Erythroblast (primary cell): ENCODE measurements around the gene VSTM2B.

Experiments used
- GATA1 ChIP-seq: IDR thresholded peaks from 2 replicates; pipeline ENCODE4 v1.6.1; 2011; ENCODE audit warnings: low read depth, mild to moderate bottlenecking, control low read depth, low read length, moderate library complexity
- POLR2A ChIP-seq: IDR thresholded peaks from 2 replicates; pipeline ENCODE4 v1.6.1; 2011; ENCODE audit warnings: mild to moderate bottlenecking, low read length

DNA sequence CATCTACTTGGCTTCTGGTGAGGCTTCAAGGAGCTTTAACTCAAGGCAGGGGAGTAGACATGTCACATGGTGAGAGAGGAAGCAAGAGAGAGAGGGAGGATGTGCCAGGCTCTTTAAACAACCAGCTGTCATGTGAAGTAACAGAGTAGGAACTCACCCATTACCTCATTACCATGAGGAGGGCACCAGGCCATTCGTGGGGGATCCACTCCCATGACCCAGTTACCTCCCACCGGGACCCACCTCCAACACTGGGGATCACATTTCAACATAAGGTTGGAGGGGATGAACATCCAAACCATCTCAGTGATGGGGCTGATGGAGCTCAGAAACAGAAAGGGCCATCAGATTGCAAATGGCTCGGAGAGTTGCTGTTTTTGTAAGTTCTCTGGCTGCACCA, 12.9 kb downstream of the VSTM2B start:
- TF ChIP-seq POLR2A (no peak), GATA1 (no peak)
